Caco-2 (cell line): ENCODE data around the gene GALNT17. TPM values are rescaled to one million over a fixed set of nuclear protein-coding genes. Genes with fewer than 3 reads are reported as not detected.

Experiments used
- BruUV-seq: library from RNA; stranded (reverse); fragments of 400-500 nt; replicated peaks from 2 replicates; lab custom pipeline; 2021; lab: Mats Ljungman, UMichigan
- CTCF ChIA-PET: fragments of 300-600 bp; sonication (Branson Sonifier 250); formaldehyde crosslinking; loops from one replicate; lab custom pipeline; 2022; ENCODE audit warnings: antibody characterized with exemption; lab: Charles Lee
- POLR2A ChIA-PET: fragments of 300-600 bp; sonication (Branson Sonifier 250); formaldehyde crosslinking; loops from one replicate; lab custom pipeline; 2022; ENCODE audit warnings: antibody characterized with exemption; lab: Charles Lee
- DNase-seq, 2 experiments: peaks; one replicate each; pipeline versions ENCODE4 v3.0.0 to v3.0.0-alpha.2; 2020 to 2022
- H3K27me3 ChIP-seq: replicated peaks from 2 replicates; pipeline ENCODE4 v1.6.0; 2011; ENCODE audit warnings: low read length; ENCODE audit not compliant: control insufficient read depth, insufficient read depth
- H3K36me3 ChIP-seq: 2 replicates; pipeline ENCODE4 v1.5.1; 2011; ENCODE audit warnings: low read length; ENCODE audit not compliant: control insufficient read depth, insufficient read depth
- H3K4me1 ChIP-seq: fragments of 250-450 bp; sonication (Bioruptor Pico); 2 replicates; pipeline ENCODE4 v1.5.1; 2020; ENCODE audit warnings: mild to moderate bottlenecking
- H3K4me3 ChIP-seq: 2 replicates; pipeline ENCODE4 v1.5.1; 2011; ENCODE audit warnings: low read depth, mild to moderate bottlenecking, control low read depth, low read length
- H3K9me3 ChIP-seq: fragments of 250-450 bp; sonication (Bioruptor Pico); 2 replicates; pipeline ENCODE4 v1.5.1; 2020; ENCODE audit warnings: mild to moderate bottlenecking, moderate library complexity
- H3K27ac Mint-ChIP-seq: one replicate; pipeline ENCODE4 v1.8.0; 2022; ENCODE audit warnings: mixed read lengths; ENCODE audit not compliant: unreplicated experiment
- H3K27me3 Mint-ChIP-seq: one replicate; pipeline ENCODE4 v1.8.0; 2022; ENCODE audit warnings: mixed read lengths; ENCODE audit not compliant: insufficient read depth, unreplicated experiment
- H3K36me3 Mint-ChIP-seq: one replicate; pipeline ENCODE4 v1.8.0; 2022; ENCODE audit warnings: mild to moderate bottlenecking, mixed read lengths; ENCODE audit not compliant: insufficient read depth, unreplicated experiment
- H3K4me1 Mint-ChIP-seq: one replicate; pipeline ENCODE4 v1.8.0; 2022; ENCODE audit warnings: low read depth, mixed read lengths; ENCODE audit not compliant: unreplicated experiment
- H3K4me3 Mint-ChIP-seq: one replicate; pipeline ENCODE4 v1.8.0; 2022; ENCODE audit warnings: mild to moderate bottlenecking, moderate library complexity, mixed read lengths; ENCODE audit not compliant: unreplicated experiment
- H3K9me3 Mint-ChIP-seq: one replicate; pipeline ENCODE4 v1.8.0; 2022; ENCODE audit warnings: mixed read lengths; ENCODE audit not compliant: unreplicated experiment
- intact Hi-C: fragments of 100-400 bp; cut with micrococcal nuclease; formaldehyde crosslinking; loops from one replicate; pipeline ENCODE4 v1.10.0; 2022; ENCODE audit not compliant: unreplicated experiment
- total RNA-seq: library from RNA; stranded (reverse); gene quantifications from 2 replicates; pipeline ENCODE4 v1.2.3, GENCODE V29; 2022
- TF ChIP-seq, protein P1 (sequence below), 2 experiments: fragments of 200-600 bp in 1 of 2; IDR thresholded peaks; 1 replicate in 1 of 2; 2 replicates in 1 of 2; pipeline versions ENCODE4 v1.5.1 to v1.8.0; 2011 to 2022; ENCODE audit warnings: antibody characterized with exemption in 1 of 2, control low read depth in 1 of 2, inconsistent platforms in 1 of 2, low read depth in 1 of 2, low read length in 1 of 2, mild to moderate bottlenecking in 1 of 2, moderate library complexity in 1 of 2; ENCODE audit not compliant: insufficient read depth in 1 of 2, severe bottlenecking in 1 of 2, unreplicated experiment in 1 of 2

GALNT17 gene
- total RNA-seq, 1 experiment from 2014 or later, result not detected

- Mint-ChIP-seq H3K4me3 (no peak overlapping the region), H3K4me1 (no peaks in the 10 kb centered on the region), H3K36me3 (no peaks in the 10 kb centered on the region), H3K27me3 (no peaks in the 10 kb centered on the region), H3K9me3 (peaks cover 35% of the 10 kb centered on the region), H3K27ac (no peak overlapping the region)
- H3K36me3 ChIP-seq, result no peaks in the 10 kb centered on the region
- H3K4me3 ChIP-seq, result no peak overlapping the region
- no peaks in the 10 kb centered on the region for H3K4me1 ChIP-seq
- TF ChIP-seq, protein P1, sequence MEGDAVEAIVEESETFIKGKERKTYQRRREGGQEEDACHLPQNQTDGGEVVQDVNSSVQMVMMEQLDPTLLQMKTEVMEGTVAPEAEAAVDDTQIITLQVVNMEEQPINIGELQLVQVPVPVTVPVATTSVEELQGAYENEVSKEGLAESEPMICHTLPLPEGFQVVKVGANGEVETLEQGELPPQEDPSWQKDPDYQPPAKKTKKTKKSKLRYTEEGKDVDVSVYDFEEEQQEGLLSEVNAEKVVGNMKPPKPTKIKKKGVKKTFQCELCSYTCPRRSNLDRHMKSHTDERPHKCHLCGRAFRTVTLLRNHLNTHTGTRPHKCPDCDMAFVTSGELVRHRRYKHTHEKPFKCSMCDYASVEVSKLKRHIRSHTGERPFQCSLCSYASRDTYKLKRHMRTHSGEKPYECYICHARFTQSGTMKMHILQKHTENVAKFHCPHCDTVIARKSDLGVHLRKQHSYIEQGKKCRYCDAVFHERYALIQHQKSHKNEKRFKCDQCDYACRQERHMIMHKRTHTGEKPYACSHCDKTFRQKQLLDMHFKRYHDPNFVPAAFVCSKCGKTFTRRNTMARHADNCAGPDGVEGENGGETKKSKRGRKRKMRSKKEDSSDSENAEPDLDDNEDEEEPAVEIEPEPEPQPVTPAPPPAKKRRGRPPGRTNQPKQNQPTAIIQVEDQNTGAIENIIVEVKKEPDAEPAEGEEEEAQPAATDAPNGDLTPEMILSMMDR (IDR thresholded peaks at IDR 0.05; ENCODE audit: insufficient read depth in 1 of 2, low read depth in 1 of 2, low read length in 1 of 2, severe bottlenecking in 1 of 2, unreplicated experiment in 1 of 2), result no peak
- DNase-seq, result no peak
- no peaks in the 10 kb centered on the region for H3K27me3 ChIP-seq
- H3K9me3 ChIP-seq, result no peaks in the 10 kb centered on the region
- intact Hi-C loops, result no loop called here
- no TSS peak for BruUV-seq
- POLR2A ChIA-PET, result no interaction called here
- CTCF ChIA-PET, result no interaction called here
Measured at GRCh38 chr7:71604818-71605414, 473.0 kb downstream of the GALNT17 start.

- no peak for DNase-seq
- Mint-ChIP-seq H3K4me1 (no peaks in the 10 kb centered on the region), H3K4me3 (no peak overlapping the region), H3K27me3 (peaks cover 2% of the 10 kb centered on the region), H3K9me3 (peaks cover 8% of the 10 kb centered on the region), H3K27ac (no peak overlapping the region), H3K36me3 (peaks cover 6% of the 10 kb centered on the region)
- TF ChIP-seq, protein P1 (IDR thresholded peaks at IDR 0.05; ENCODE audit: insufficient read depth in 1 of 2, low read depth in 1 of 2, low read length in 1 of 2, severe bottlenecking in 1 of 2, unreplicated experiment in 1 of 2), result no peak
- Histone ChIP-seq H3K4me3 (no peak overlapping the region), H3K36me3 (no peaks in the 10 kb centered on the region), H3K4me1 (no peaks in the 10 kb centered on the region), H3K9me3 (no peaks in the 10 kb centered on the region), H3K27me3 (no peaks in the 10 kb centered on the region)
- BruUV-seq, result no TSS peak
- CTCF ChIA-PET, result no interaction called here
- intact Hi-C loops, result no loop called here
- POLR2A ChIA-PET, result no interaction called here
Measured at GRCh38 chr7:71611986-71612385, 480.0 kb downstream of the GALNT17 start.

GRCh38 chr7:71612911-71613310 lies 481.0 kb downstream of the GALNT17 start:
- Mint-ChIP-seq H3K4me1 (no peaks in the 10 kb centered on the region), H3K36me3 (peaks cover 6% of the 10 kb centered on the region), H3K4me3 (no peak overlapping the region), H3K9me3 (peaks cover 8% of the 10 kb centered on the region), H3K27ac (no peak overlapping the region), H3K27me3 (peaks cover 2% of the 10 kb centered on the region)
- Histone ChIP-seq H3K4me3 (no peak overlapping the region), H3K9me3 (no peaks in the 10 kb centered on the region), H3K4me1 (no peaks in the 10 kb centered on the region), H3K36me3 (no peaks in the 10 kb centered on the region), H3K27me3 (no peaks in the 10 kb centered on the region)
- CTCF ChIA-PET, result no interaction called here
- DNase-seq, result no peak
- BruUV-seq, result no TSS peak
- intact Hi-C loops, result no loop called here
- TF ChIP-seq, protein P1 (IDR thresholded peaks at IDR 0.05; ENCODE audit: insufficient read depth in 1 of 2, low read depth in 1 of 2, low read length in 1 of 2, severe bottlenecking in 1 of 2, unreplicated experiment in 1 of 2), result no peak
- POLR2A ChIA-PET, result no interaction called here
